ENCODE results near the gene C12orf57. TPM values are rescaled to one million over a fixed set of nuclear protein-coding genes. Genes with fewer than 3 reads are reported as not detected.

Gene C12orf57
- total RNA-seq, 1 experiment from 2014 or later, result 158 TPM

- TF ChIP-seq FOXK1 (CRISPR knock-in tag; IDR thresholded peaks at IDR 0.05) (peak; percentile 57; the same call in 1 of the 2 replicates), SOX15 (CRISPR knock-in tag; IDR thresholded peaks at IDR 0.05) (no peak), MAX (CRISPR knock-in tag; IDR thresholded peaks at IDR 0.05) (no peak; the same call in 1 of the 2 replicates), NFATC4 (CRISPR knock-in tag; IDR thresholded peaks at IDR 0.05) (no peak), ZNF263 (CRISPR knock-in tag; IDR thresholded peaks at IDR 0.05; ENCODE audit: low read depth) (0 out of 2 replicates have a peak, but pooled peaks have one; percentile 23), USF1 (CRISPR knock-in tag; IDR thresholded peaks at IDR 0.05) (peak; percentile 84), KAT7 (CRISPR knock-in tag; IDR thresholded peaks at IDR 0.05; ENCODE audit: borderline replicate concordance) (no peak), CTCF (IDR thresholded peaks at IDR 0.05) (no peak), ERG (CRISPR knock-in tag; IDR thresholded peaks at IDR 0.05) (no peak), ZNF532 (CRISPR knock-in tag; IDR thresholded peaks at IDR 0.05; ENCODE audit: borderline replicate concordance) (no peak), ETV6 (CRISPR knock-in tag; IDR thresholded peaks at IDR 0.05) (no peak), GABPB1 (CRISPR knock-in tag; IDR thresholded peaks at IDR 0.05) (no peak), MLX (CRISPR knock-in tag; IDR thresholded peaks at IDR 0.05) (no peak), ELF4 (CRISPR knock-in tag; IDR thresholded peaks at IDR 0.05; ENCODE audit: low read depth) (no peak), CREM (CRISPR knock-in tag; IDR thresholded peaks at IDR 0.05) (no peak), TEAD4 (CRISPR knock-in tag; IDR thresholded peaks at IDR 0.05) (no peak; the same call in 1 of the 2 replicates), RORB (CRISPR knock-in tag; IDR thresholded peaks at IDR 0.05) (no peak), TEAD1 (CRISPR knock-in tag; IDR thresholded peaks at IDR 0.05) (no peak), NR2C2 (CRISPR knock-in tag; IDR thresholded peaks at IDR 0.05) (no peak), E2F5 (CRISPR knock-in tag; IDR thresholded peaks at IDR 0.05) (0 out of 2 replicates have a peak, but pooled peaks have one; percentile 51)
Observed at GRCh38 chr12:6914246-6914946, 29.4 kb upstream of the C12orf57 start, which contains the start of gene ENO2 (continued).
